WTC11 (cell line): ENCODE results near the gene KRTAP13-4.

Experiments
- CREB1 ChIP-seq: sonication (generic); formaldehyde crosslinking; IDR thresholded peaks from 2 replicates; pipeline ENCODE4 v1.8.0; 2023; ENCODE audit warnings: mild to moderate bottlenecking, missing genetic modification reagents
- ESRRA ChIP-seq: sonication (generic); formaldehyde crosslinking; IDR thresholded peaks from 2 replicates; pipeline ENCODE4 v1.8.1; 2022; ENCODE audit warnings: mild to moderate bottlenecking, missing genetic modification reagents, borderline replicate concordance
- ETV6 ChIP-seq: sonication (generic); formaldehyde crosslinking; IDR thresholded peaks from 2 replicates; pipeline ENCODE4 v1.8.1; 2022; ENCODE audit warnings: mild to moderate bottlenecking, missing genetic modification reagents
- HMGA2 ChIP-seq: fragments of 250-450 bp; sonication (Bioruptor Pico); IDR thresholded peaks from 2 replicates; pipeline ENCODE4 v1.4.0; 2021; ENCODE audit warnings: mild to moderate bottlenecking, moderate library complexity
- NR1H2 ChIP-seq: sonication (generic); formaldehyde crosslinking; IDR thresholded peaks from 2 replicates; pipeline ENCODE4 v1.9.0; 2021; ENCODE audit warnings: mild to moderate bottlenecking, moderate library complexity, missing genetic modification reagents
- NR2C2 ChIP-seq: sonication (generic); formaldehyde crosslinking; IDR thresholded peaks from 2 replicates; pipeline ENCODE4 v1.8.0; 2022; ENCODE audit warnings: mild to moderate bottlenecking, missing genetic modification reagents
- ZNF121 ChIP-seq: sonication (generic); formaldehyde crosslinking; IDR thresholded peaks from 2 replicates; pipeline ENCODE4 v1.8.0; 2023; ENCODE audit warnings: missing genetic modification reagents
- TF ChIP-seq, protein P1 (sequence below): fragments of 200-600 bp; IDR thresholded peaks from 2 replicates; pipeline ENCODE4 v1.8.0; 2022; ENCODE audit warnings: antibody characterized with exemption
- TF ChIP-seq, protein P2 (sequence below): sonication (generic); formaldehyde crosslinking; IDR thresholded peaks from 2 replicates; pipeline ENCODE4 v1.8.1; 2023; ENCODE audit warnings: mild to moderate bottlenecking, missing genetic modification reagents, moderate library complexity
- TF ChIP-seq, protein P3 (sequence below): sonication (generic); formaldehyde crosslinking; IDR thresholded peaks from 2 replicates; pipeline ENCODE4 v1.8.0; 2022; ENCODE audit warnings: mild to moderate bottlenecking, missing genetic modification reagents

DNA sequence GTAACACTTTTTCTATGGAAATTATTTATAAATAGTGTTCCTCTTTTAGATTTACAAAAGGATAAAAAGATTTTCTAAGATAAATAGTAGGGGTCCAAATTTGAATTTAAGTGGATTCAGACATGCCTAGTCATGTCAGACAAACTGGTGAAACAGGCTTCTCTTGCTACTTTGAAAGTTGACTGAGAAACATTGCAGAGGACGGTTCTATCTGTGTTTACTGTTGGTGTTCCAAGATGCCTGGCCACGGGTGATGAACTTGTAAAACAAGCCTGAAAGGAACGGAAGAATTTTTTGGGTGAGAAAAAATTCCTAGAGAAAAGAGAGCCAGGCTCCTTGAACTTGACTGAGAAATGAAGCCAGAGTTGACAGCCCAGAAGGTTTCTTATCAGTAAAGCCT lies 48.0 kb downstream of the KRTAP13-4 start:
- TF ChIP-seq, protein P1, sequence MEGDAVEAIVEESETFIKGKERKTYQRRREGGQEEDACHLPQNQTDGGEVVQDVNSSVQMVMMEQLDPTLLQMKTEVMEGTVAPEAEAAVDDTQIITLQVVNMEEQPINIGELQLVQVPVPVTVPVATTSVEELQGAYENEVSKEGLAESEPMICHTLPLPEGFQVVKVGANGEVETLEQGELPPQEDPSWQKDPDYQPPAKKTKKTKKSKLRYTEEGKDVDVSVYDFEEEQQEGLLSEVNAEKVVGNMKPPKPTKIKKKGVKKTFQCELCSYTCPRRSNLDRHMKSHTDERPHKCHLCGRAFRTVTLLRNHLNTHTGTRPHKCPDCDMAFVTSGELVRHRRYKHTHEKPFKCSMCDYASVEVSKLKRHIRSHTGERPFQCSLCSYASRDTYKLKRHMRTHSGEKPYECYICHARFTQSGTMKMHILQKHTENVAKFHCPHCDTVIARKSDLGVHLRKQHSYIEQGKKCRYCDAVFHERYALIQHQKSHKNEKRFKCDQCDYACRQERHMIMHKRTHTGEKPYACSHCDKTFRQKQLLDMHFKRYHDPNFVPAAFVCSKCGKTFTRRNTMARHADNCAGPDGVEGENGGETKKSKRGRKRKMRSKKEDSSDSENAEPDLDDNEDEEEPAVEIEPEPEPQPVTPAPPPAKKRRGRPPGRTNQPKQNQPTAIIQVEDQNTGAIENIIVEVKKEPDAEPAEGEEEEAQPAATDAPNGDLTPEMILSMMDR = no peak
- TF ChIP-seq ETV6 (no peak), NR2C2 (no peak), NR1H2 (CRISPR knock-in tag) (no peak), ZNF121 (no peak), ESRRA (CRISPR knock-in tag) (no peak), CREB1 (CRISPR knock-in tag) (no peak), HMGA2 (no peak)
- TF ChIP-seq, protein P2, sequence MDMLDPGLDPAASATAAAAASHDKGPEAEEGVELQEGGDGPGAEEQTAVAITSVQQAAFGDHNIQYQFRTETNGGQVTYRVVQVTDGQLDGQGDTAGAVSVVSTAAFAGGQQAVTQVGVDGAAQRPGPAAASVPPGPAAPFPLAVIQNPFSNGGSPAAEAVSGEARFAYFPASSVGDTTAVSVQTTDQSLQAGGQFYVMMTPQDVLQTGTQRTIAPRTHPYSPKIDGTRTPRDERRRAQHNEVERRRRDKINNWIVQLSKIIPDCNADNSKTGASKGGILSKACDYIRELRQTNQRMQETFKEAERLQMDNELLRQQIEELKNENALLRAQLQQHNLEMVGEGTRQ (CRISPR knock-in tag) = no peak
- TF ChIP-seq, protein P3, sequence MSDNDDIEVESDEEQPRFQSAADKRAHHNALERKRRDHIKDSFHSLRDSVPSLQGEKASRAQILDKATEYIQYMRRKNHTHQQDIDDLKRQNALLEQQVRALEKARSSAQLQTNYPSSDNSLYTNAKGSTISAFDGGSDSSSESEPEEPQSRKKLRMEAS (CRISPR knock-in tag) = no peak
